OCI-M1 (cell line): ENCODE measurements around the gene SPTSSA.
"Not testable (repeated sequence)": the region's sequence is repeated elsewhere in the genome, so short reads cannot be mapped to it uniquely, and the experiment has no call there.

Experiments used
- DNase-seq: peaks from one replicate; lab custom pipeline; 2025; lab: John Stamatoyannopoulos, UW

The SPTSSA gene, protein sequence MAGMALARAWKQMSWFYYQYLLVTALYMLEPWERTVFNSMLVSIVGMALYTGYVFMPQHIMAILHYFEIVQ

GRCh38 chr14:34462132-34462893, at the start of gene SPTSSA:
SPTSSA (minus strand) TSS chr14:34462240; CDS start chr14:34462207, 33 bp downstream.
- peak; percentile 87 for DNase-seq

- no peak for DNase-seq
Measured at GRCh38 chr14:34507884-34508283, 45.8 kb upstream of the SPTSSA start.

- DNase-seq = no peak
Measured at GRCh38 chr14:34507459-34507858, 45.4 kb upstream of the SPTSSA start.

DNA sequence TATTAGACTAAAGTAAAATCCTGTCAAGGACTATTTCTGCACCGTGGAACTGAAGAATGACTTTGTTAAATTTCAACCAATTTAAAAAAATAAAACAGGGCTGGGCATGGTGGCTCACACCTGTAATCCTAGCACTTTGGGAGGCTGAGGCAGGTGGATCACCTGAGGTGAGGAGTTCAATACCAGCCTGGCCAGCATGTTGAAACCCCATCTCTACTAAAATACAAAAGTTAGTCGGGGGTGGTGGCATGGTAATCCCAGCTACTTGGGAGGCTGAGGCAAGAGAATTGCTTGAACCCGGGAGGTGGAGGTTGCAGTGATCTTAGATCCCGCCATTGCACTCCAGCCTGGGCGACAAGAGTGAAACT, 43.1 kb upstream of the SPTSSA start:
- not testable (repeated sequence) for DNase-seq

DNA sequence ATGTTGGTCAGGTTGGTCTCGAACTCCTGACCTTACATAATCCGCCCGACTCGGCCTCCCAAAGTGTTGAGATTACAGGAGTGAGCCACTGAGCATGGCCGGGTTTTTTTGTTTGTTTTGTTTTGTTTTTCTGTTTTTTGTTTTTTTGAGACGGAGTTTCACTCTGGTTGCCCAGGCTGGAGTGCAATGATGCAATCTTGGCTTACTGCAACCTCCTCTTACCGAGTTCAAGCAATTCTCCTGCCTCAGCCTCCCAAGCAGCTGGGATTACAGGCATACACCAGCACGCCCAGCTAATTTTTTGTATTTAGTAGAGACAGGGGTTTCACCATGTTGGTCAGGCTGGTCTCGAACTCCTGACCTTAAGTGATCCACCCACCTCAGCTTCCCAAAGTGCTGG, 42.0 kb upstream of the SPTSSA start:
- DNase-seq = not testable (repeated sequence)

DNA sequence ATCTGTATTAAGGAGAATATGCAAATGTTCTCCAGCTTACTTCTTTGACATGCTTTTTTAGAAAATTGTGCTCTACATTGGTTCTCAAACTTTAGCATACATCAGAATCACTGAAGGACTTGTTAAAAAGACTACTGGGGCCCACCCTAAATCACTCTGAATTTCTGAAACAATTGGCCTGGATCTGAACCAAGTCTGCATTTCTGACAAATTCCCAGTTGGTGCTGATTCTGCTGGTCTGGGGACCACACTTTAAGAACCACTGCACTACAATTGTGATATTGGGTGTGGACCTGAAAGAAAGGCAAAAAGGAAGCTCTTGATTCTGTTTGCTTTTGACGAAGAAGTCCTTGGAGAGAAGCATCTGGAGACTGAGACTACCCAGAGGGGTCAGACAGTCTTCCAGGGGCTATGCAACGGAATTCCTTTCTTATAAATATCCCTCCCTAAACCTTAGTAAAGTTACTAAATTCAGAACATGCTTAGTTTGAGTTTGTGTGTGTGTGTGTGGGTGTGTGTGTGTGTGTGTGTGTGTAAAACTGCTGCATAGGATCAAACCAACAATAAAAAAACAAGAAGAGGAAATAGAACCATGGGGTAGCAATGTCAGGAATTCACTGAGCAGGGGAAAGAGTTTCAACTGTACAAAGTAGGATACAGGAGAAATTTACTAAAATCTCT, 40.6 kb upstream of the SPTSSA start:
- DNase-seq = no peak

DNA sequence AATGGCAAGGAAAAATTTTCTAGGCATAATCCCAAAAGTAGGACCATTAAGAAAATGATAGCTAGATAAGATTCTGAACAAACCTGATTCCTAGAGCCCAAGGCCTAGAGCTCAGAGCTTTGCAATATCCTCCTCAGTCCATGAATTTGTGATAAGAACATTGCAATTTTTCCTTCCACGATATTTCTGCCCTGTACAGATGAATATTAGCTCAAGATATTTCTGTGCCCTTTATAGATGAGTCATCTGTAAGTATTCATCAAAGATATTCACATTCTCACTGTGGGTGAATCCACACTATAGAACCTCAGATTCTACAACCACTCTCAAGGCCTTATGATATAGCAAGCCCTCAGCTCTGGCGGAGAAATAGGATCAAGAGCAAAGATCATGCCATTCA, 40.0 kb upstream of the SPTSSA start:
- DNase-seq = no peak

DNA sequence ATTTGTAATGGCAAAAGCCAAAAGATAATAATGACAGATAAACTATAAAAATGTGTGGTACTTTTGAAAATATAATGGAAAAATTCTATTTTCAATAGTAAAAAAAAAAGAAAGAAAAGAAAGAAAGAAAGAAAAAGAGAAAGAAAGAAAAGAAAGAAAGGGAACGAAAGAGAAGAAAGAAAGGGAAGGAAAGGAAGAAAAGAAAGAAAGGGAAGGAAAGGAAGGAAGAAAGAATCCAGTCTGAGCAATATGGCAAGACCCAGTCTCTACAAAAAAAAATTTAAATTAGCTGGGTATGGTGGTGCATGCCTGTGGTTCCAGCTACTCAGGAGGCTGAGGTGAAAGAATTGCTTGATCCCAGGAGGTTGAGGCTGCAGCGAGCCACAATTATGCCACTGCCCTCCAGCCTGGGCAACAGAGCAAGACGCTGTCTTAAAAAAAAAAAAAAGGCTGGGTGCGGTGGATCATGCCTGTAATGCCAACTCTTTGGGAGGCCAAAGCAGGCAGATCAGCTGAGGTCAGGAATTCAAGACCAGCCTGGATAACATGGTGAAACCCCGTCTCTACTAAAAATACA, 39.1 kb upstream of the SPTSSA start:
- no peak for DNase-seq

DNA sequence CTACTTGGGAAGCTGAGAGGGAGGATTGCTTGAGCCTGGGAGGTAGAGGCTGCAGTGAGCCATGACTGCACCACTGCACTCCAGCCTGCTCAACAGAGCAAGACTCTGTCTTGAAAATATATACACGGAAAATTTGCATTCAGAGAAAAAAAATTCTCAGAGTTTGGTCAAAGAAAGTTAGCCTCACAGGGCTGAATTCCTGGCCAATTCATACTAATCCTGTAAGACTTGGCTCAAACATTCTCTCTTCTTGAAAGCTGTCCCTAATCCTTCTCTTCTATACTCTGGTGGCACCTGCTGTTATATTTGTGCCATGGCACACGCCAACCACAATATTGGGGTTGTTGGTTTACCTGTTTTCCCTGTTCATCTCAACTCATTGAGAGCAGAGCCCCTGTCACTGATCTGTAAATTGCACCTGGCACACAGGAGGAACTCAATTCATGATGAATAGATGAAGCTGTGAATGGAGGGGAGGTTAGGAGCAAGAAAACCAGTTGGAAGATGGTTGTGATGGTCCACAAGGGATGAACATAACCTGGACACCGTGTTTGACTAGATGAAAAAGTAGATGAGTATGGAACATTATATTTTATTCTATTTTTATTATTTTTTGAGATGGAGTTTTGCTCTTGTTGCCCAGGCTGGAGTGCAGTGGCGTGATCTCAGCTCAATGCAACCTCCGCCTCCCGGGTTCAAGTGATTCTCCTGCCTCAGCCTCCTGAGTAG, 36.8 kb upstream of the SPTSSA start:
- DNase-seq = peak; percentile 40

- DNase-seq = no peak
Measured at GRCh38 chr14:34496679-34497513, 34.9 kb upstream of the SPTSSA start.

DNA sequence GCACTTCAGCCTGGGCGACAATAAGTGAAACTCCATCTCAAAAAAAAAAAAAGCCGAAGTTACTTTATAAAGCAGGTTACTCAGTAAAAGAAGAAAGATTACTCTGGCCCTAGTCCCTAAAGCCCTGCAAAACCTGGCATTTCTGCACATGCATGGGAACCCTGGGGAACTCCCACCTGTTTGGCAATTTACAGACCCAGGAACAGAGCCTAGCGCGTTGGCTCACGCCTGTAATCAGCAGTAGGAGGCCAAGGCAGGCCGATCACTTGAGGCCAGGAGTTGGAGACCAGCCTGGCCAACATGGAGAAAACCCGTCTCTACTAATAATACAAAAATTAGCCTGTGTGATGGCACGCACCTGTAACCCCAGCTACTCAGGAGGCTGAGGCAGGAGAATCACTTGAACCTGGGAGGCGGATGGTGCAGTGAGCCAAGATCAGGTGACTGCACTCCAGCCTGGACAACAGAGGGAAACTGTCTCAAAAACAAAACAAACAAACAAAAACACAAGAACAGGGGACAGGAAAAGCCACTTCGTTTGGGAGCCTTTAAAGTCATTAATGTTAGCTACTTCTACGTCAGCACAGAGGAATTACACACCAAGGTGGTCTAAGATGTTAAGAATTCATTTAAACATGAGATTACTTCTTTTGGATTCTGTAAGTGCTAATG, 34.1 kb upstream of the SPTSSA start:
- no peak for DNase-seq

DNA sequence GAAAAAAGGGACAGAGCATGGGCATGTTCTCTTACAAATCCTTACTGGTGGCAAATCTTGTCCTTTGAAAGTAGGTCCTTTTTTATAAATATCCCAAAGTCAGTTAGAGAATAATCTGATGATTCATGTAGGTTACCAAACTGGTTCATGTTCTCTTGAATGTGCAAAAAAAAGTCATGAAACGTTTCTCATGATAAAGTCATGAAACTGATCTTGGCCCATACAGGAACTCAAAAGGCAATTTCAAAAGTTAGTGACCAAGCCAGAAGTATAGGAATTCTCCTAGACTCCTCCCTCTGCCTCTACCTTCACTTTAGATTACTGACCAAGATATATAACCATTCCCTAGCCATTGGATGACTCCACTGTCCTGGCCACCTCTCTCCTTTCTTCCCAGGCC, 27.3 kb upstream of the SPTSSA start:
- no peak for DNase-seq

DNA sequence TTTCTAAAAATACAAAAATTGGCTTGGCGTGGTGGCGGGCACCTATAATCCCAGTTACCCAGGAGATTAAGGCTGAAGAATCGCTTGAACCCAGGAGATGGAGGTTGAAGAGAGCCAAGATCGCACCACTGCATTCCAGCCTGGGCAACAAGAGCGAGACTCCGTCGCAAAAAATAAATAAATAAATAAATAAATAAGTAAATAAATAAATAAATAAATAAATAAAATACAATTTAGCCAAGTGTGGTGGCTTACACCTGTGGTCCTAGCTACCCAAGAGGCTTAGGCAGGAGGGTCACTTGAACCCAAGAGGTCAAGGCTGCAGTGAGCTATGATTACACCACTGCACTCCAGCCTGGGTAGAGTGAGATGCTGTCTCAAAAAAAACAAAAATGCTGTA, 26.5 kb upstream of the SPTSSA start:
- DNase-seq = no peak

GRCh38 chr14:34484726-34485125, 22.7 kb upstream of the SPTSSA start:
- DNase-seq = no peak

GRCh38 chr14:34482463-34482862, 20.4 kb upstream of the SPTSSA start:
- no peak for DNase-seq

DNA sequence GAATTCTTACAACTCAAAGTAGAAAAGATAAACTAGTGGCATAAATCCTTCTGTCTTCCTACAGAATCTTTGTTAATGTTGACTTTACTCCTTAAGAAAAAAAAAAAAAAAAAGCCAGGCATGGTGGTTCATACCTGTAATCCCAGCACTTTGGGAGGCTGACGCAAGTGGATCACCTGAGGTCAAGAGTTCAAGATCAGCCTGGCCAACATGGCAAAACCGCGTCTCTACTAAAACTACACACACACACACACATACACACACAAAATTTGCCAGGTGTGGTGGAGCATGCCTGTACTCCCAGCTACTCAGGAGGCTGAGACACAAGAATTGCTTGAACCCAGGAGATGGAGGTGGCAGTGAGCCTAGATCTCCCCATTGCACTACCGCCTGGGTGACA, 17.7 kb upstream of the SPTSSA start:
- DNase-seq = no peak

DNA sequence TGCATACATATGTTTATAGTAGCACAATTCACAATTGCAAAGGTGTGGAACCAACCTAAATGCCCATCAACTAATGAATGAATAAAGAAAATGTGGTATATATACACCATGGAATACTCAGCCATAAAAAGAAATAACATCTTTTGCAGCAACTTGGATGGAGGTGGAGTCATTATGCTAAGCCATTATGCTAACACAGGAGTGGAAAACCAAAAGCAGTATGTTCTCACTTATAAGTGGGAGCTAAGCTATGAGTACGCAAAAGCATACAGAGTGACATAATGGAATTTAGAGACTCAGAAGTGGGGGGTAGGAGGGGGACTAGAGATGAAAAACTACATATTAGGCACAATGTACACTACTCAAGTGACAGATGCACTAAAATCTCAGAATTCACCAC, 16.2 kb upstream of the SPTSSA start:
- DNase-seq = no peak

- not testable (repeated sequence) for DNase-seq
Measured at GRCh38 chr14:34476036-34476435, 14.0 kb upstream of the SPTSSA start.

DNA sequence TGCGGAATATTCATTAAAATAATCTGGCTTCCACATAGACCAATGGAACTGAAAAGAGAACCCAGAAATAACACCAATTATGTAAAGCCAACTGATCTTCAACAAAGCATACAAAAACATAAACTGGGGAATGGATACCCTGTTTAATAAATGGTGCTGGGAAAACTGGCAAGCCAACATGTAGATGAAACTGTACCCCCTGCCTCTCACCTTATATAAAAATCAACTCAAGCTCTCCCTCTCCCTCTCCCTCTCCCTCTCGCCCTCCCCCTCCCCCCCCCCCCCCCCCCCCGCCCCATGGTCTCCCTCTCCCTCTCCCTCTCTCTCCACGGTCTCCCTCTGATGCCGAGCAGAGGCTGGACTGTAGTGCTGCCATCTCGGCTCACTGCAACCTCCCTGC, 13.1 kb upstream of the SPTSSA start:
- no peak for DNase-seq

DNA sequence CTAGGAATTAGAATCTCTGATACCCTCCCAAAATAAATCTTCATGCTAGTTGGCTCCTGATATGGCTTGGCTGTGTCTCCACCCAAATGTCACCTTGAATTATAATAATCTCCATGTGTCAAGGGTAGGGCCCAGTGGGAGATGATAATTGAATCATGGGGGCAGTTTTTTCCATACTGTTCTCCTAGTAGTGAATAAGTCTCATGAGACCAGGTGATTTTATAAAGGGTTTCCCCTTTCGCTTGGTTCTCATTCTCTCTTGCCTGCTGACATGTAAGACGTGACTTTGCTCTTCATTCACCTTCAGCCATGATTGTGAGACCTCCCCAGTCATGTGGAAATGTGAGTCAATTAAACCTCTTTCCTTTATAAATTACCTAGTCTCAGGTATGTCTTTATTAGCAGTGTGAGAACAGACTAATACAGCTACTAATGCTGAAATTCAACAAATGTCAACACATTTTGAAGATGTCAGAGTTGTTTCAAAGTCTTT, 12.2 kb upstream of the SPTSSA start:
- no peak for DNase-seq
